GM12878 (cell line): ENCODE data around the gene TSPO. TPM values are rescaled to one million over a fixed set of nuclear protein-coding genes. Genes with fewer than 3 reads are reported as not detected.

Experiments
- ATAC-seq: fragments of 200-7000 bp; cut with Tn5 transposase; 3 replicates; pipeline ENCODE4 v1.9.1; 2020; ENCODE audit warnings: mild to moderate bottlenecking, moderate library complexity
- BruUV-seq: library from RNA; stranded (reverse); fragments of 400-500 nt; replicated peaks from 2 replicates; lab custom pipeline; 2021; lab: Mats Ljungman, UMichigan
- CTCF ChIA-PET: fragments of 300-600 bp; sonication (Branson Sonifier 250); formaldehyde crosslinking; extraction: SDS; loops from one replicate; lab custom pipeline; 2021; ENCODE audit warnings: inconsistent platforms; lab: Yijun Ruan, JAX
- POLR2A ChIA-PET: fragments of 350-600 bp; formaldehyde crosslinking; extraction: SDS; loops from one replicate; lab custom pipeline; 2021; ENCODE audit warnings: inconsistent platforms; lab: Charles Lee
- RAD21 ChIA-PET: fragments of 300-600 bp; sonication (Branson Sonifier 250); formaldehyde crosslinking; loops from one replicate; lab custom pipeline; 2023; ENCODE audit warnings: antibody characterized with exemption; ENCODE audit not compliant: unreplicated experiment; lab: Charles Lee
- SMC1A ChIA-PET: fragments of 300-600 bp; sonication (Branson Sonifier 250); formaldehyde crosslinking; loops from one replicate; lab custom pipeline; 2023; ENCODE audit not compliant: unreplicated experiment, uncharacterized antibody; lab: Charles Lee
- DNase-seq: peaks from one replicate; pipeline ENCODE4 v3.0.0-alpha.2; 2011; ENCODE audit warnings: low read depth, low spot score
- FAIRE-seq: peaks from 3 replicates; lab custom pipeline; 2011; peaks lifted over from hg19 to GRCh38; lab: Jason Lieb, UNC
- H2AFZ ChIP-seq: 2 replicates; pipeline ENCODE4 v1.6.0; 2011; ENCODE audit warnings: low read depth, low read length, control low read depth; ENCODE audit not compliant: control insufficient read depth
- H3K27ac ChIP-seq: 2 replicates; pipeline ENCODE4 v1.5.1; 2011; ENCODE audit warnings: control low read depth; ENCODE audit not compliant: control insufficient read depth, insufficient read depth
- H3K27me3 ChIP-seq, 2 experiments: replicated peaks in 1 of 2; 2 replicates each; pipeline versions ENCODE4 v1.6.0 to v1.6.1; 2011; ENCODE audit warnings: low read length in 1 of 2; ENCODE audit not compliant: control insufficient read depth in 2 of 2, insufficient read depth in 2 of 2
- H3K36me3 ChIP-seq, 2 experiments: 2 replicates each; pipeline ENCODE4 v1.5.1; 2011; ENCODE audit warnings: low read length in 1 of 2; ENCODE audit not compliant: control insufficient read depth in 2 of 2, insufficient read depth in 2 of 2
- H3K4me1 ChIP-seq: 2 replicates; pipeline ENCODE4 v1.6.1; 2011; ENCODE audit warnings: mild to moderate bottlenecking, low read length, moderate library complexity, mixed read lengths; ENCODE audit not compliant: control insufficient read depth, insufficient read depth
- H3K4me2 ChIP-seq: 2 replicates; pipeline ENCODE4 v1.6.0; 2011; ENCODE audit warnings: control low read depth; ENCODE audit not compliant: control insufficient read depth, insufficient read depth
- H3K4me3 ChIP-seq: fragments of 200-600 bp; sonication (generic); 2 replicates; pipeline ENCODE4 v1.5.1; 2016
- H3K79me2 ChIP-seq: 2 replicates; pipeline ENCODE4 v1.6.0; 2011; ENCODE audit warnings: low read length; ENCODE audit not compliant: control insufficient read depth, insufficient read depth
- H3K9ac ChIP-seq: 2 replicates; pipeline ENCODE4 v1.8.0; 2011; ENCODE audit warnings: low read length, control low read depth, mixed read lengths; ENCODE audit not compliant: control insufficient read depth, insufficient read depth
- H3K9me3 ChIP-seq: replicated peaks from 3 replicates; pipeline ENCODE4 v1.5.1; 2011; ENCODE audit warnings: mild to moderate bottlenecking, low read length; ENCODE audit not compliant: control insufficient read depth, insufficient read depth
- H4K20me1 ChIP-seq: 2 replicates; pipeline ENCODE4 v1.6.0; 2011; ENCODE audit not compliant: control insufficient read depth, insufficient read depth
- E2F4 ChIP-seq: IDR thresholded peaks from 2 replicates; pipeline ENCODE4 v1.6.1; 2012; ENCODE audit warnings: low read depth, low read length, improper control_type of control experiment
- KDM1A ChIP-seq: fragments of 200-600 bp; sonication (generic); IDR thresholded peaks from 2 replicates; pipeline ENCODE4 v1.6.1; 2016; ENCODE audit warnings: borderline replicate concordance
- PML ChIP-seq: IDR thresholded peaks from 2 replicates; pipeline ENCODE4 v1.6.1; 2012; ENCODE audit warnings: low read length, inconsistent platforms
- POU2F2 ChIP-seq: IDR thresholded peaks from 3 replicates; pipeline ENCODE4 v1.6.1; 2011; ENCODE audit warnings: low read depth, mild to moderate bottlenecking, low read length, borderline replicate concordance
- WGBS: methylation state at CpG from one replicate; pipeline ENCODE4 v1.1.6; 2016; ENCODE audit warnings: low lambda C conversion rate; ENCODE audit not compliant: insufficient replicate concordance, insufficient coverage; ENCODE audit errors: missing lambda C conversion rate; 5-methylcytosine and 5-hydroxymethylcytosine counted together
- in situ Hi-C: fragments of 300-500 bp; cut with MboI; formaldehyde crosslinking; loops from 9 replicates; pipeline ENCODE4 v1.14.3; 2018; ENCODE audit warnings: mixed read lengths
- intact Hi-C: fragments of 100-400 bp; cut with micrococcal nuclease; formaldehyde crosslinking; loops from one replicate; pipeline ENCODE4 v1.14.2; 2022; ENCODE audit not compliant: unreplicated experiment
- polyA plus RNA-seq, 11 experiments: library from polyadenylated mRNA; depleted of rRNA in 4 of 11; unstranded in 6 of 11; stranded (reverse) in 5 of 11; fragments of >200 nt; fragmentation: Nextera tagmentation in 4 of 11; fragmentation: Illumina TruSeq in 1 of 11; extraction: Ambion mirVana in 4 of 11; extraction: Trizol in 1 of 11; gene quantifications; 1 replicate in 1 of 11; 2 replicates in 10 of 11; pipeline versions ENCODE4 v1.2.1 to v1.2.3, GENCODE V29; 2011 to 2016; ENCODE audit warnings: inconsistent platforms in 2 of 11, missing spikeins in 2 of 11, low read depth in 1 of 11
- total RNA-seq, 4 experiments: library from RNA; depleted of rRNA in 3 of 4; stranded (reverse); fragments of >200 nt in 3 of 4; fragmentation: Illumina TruSeq in 1 of 4; extraction: Trizol in 1 of 4; gene quantifications; 2 replicates each; pipeline versions ENCODE4 v1.2.1 to v1.2.3, GENCODE V29; 2013 to 2021
- TF ChIP-seq, protein P1 (sequence below): IDR thresholded peaks from 2 replicates; pipeline ENCODE4 v1.6.1; 2012; ENCODE audit warnings: improper control_type of control experiment, low read depth, low read length; ENCODE audit not compliant: insufficient replicate concordance

TSPO gene
- total and polyA plus RNA-seq, 10 of the 15 experiments (the other 5 are each of a cell fraction or from before 2014, with no cell fraction given): 1.4 to 50.5 (median 18.8) TPM

GRCh38 chr22:43197271-43197941, 46.0 kb downstream of the TSPO start:
- ChIA-PET POLR2A (no interaction called here), RAD21 (no interaction called here), CTCF (interaction anchor here (0.7 kb wide), 2 partner anchors 9 to 19 kb away, joined by 3 read pairs; no protein-coding TSS in a partner anchor), SMC1A (no interaction called here)
- Histone ChIP-seq H3K79me2 (no peaks in the 10 kb centered on the region), H3K9ac (no peak overlapping the region), H3K27me3 (peaks cover 0 to 2% of the 10 kb centered on the region in 2 experiments; a peak in 2 of 4 replicates), H3K27ac (no peak overlapping the region), H3K36me3 (no peaks in the 10 kb centered on the region), H3K4me3 (no peak overlapping the region), H3K9me3 (no peaks in the 10 kb centered on the region), H2AFZ (no peak overlapping the region), H4K20me1 (no peaks in the 10 kb centered on the region), H3K4me2 (no peak overlapping the region), H3K4me1 (no peaks in the 10 kb centered on the region)
- no peak for FAIRE-seq
- in situ Hi-C loops: no loop called here
- intact Hi-C loops: no loop called here
- TF ChIP-seq POU2F2 (no peak), E2F4 (no peak), PML (no peak), KDM1A (no peak)
- TF ChIP-seq, protein P1, sequence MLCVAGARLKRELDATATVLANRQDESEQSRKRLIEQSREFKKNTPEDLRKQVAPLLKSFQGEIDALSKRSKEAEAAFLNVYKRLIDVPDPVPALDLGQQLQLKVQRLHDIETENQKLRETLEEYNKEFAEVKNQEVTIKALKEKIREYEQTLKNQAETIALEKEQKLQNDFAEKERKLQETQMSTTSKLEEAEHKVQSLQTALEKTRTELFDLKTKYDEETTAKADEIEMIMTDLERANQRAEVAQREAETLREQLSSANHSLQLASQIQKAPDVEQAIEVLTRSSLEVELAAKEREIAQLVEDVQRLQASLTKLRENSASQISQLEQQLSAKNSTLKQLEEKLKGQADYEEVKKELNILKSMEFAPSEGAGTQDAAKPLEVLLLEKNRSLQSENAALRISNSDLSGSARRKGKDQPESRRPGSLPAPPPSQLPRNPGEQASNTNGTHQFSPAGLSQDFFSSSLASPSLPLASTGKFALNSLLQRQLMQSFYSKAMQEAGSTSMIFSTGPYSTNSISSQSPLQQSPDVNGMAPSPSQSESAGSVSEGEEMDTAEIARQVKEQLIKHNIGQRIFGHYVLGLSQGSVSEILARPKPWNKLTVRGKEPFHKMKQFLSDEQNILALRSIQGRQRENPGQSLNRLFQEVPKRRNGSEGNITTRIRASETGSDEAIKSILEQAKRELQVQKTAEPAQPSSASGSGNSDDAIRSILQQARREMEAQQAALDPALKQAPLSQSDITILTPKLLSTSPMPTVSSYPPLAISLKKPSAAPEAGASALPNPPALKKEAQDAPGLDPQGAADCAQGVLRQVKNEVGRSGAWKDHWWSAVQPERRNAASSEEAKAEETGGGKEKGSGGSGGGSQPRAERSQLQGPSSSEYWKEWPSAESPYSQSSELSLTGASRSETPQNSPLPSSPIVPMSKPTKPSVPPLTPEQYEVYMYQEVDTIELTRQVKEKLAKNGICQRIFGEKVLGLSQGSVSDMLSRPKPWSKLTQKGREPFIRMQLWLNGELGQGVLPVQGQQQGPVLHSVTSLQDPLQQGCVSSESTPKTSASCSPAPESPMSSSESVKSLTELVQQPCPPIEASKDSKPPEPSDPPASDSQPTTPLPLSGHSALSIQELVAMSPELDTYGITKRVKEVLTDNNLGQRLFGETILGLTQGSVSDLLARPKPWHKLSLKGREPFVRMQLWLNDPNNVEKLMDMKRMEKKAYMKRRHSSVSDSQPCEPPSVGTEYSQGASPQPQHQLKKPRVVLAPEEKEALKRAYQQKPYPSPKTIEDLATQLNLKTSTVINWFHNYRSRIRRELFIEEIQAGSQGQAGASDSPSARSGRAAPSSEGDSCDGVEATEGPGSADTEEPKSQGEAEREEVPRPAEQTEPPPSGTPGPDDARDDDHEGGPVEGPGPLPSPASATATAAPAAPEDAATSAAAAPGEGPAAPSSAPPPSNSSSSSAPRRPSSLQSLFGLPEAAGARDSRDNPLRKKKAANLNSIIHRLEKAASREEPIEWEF: no peak
- DNase-seq: no peak
- 41% methylated on average over 22 of the region's 22 CpGs for WGBS
- ATAC-seq: no peak
- no TSS peak for BruUV-seq
